Gastrocnemius medialis (tissue), 4 donors: Measurements from ENCODE around the gene ZNF285. TPM values are rescaled to one million over a fixed set of nuclear protein-coding genes. Genes with fewer than 3 reads are reported as not detected.

ENCODE experiments used
- ATAC-seq, 2 donors: fragments of 150-250 bp; one replicate each; pipeline ENCODE4 v1.9.1; 2016
- DNase-seq, 2 donors: peaks; one replicate each; pipeline ENCODE4 v3.0.0-alpha.2; 2019
- H3K27ac ChIP-seq, 4 donors: fragments of 200-600 bp; sonication (generic); 1 replicate in 1 of 4; 2 replicates in 3 of 4; pipeline ENCODE4 v1.5.1; 2016 to 2018; ENCODE audit warnings: mild to moderate bottlenecking in 2 of 4, moderate library complexity in 1 of 4
- H3K27me3 ChIP-seq, 3 donors: fragments of 200-600 bp; sonication (generic) in 2 of 3; 1 replicate in 1 of 3; 2 replicates in 2 of 3; pipeline versions ENCODE4 v1.5.1 to v1.6.0; 2016 to 2019; ENCODE audit warnings: mild to moderate bottlenecking in 1 of 3, moderate library complexity in 1 of 3
- H3K36me3 ChIP-seq, 2 donors: fragments of 200-600 bp; sonication (generic) in 1 of 2; one replicate each; pipeline ENCODE4 v1.5.1; 2017 to 2018
- H3K4me1 ChIP-seq, 2 donors: fragments of 200-600 bp; sonication (generic) in 1 of 2; one replicate each; pipeline ENCODE4 v1.5.1; 2016 to 2017; ENCODE audit warnings: mild to moderate bottlenecking in 2 of 2
- H3K4me3 ChIP-seq, 4 donors: fragments of 200-600 bp; sonication (generic) in 3 of 4; 1 replicate in 1 of 4; 2 replicates in 3 of 4; pipeline ENCODE4 v1.5.1; 2016 to 2019; ENCODE audit warnings: mild to moderate bottlenecking in 2 of 4
- H3K9me3 ChIP-seq, 3 donors: fragments of 200-600 bp; sonication (generic) in 2 of 3; 1 replicate in 1 of 3; 2 replicates in 2 of 3; pipeline ENCODE4 v1.5.1; 2016 to 2019
- POLR2A ChIP-seq, 2 donors: fragments of 450-650 bp; IDR thresholded peaks; one replicate each; pipeline ENCODE4 v1.6.1; 2017; ENCODE audit warnings: antibody characterized with exemption in 2 of 2, mild to moderate bottlenecking in 2 of 2, moderate library complexity in 2 of 2
- in situ Hi-C, 4 donors: fragments of 200-750 bp; cut with MboI; loops; one replicate each; pipeline versions ENCODE4 v1.15.0 to v1.8.0; 2017; ENCODE audit warnings: low sequenced_read_pairs in 4 of 4
- intact Hi-C: fragments of 100-400 bp; cut with DNase I; formaldehyde crosslinking; loops from one replicate; pipeline ENCODE4 v1.15.1; 2023; ENCODE audit warnings: low total_unique reads
- total RNA-seq, 4 donors: library from RNA; depleted of rRNA; stranded (reverse); fragments of >200 nt; gene quantifications; one replicate each; pipeline versions ENCODE4 v1.1.0 to v1.2.3, GENCODE V29; 2016
- TF ChIP-seq, protein P1 (sequence below), 5 experiments: fragments of 450-650 bp in 3 of 5; fragments of 200-600 bp in 2 of 5; sonication (generic) in 2 of 5; IDR thresholded peaks in 4 of 5; conservative IDR thresholded peaks in 1 of 5; 1 replicate in 4 of 5; 2 replicates in 1 of 5; pipeline ENCODE4 v1.5.1; 2016 to 2019; ENCODE audit warnings: antibody characterized with exemption in 5 of 5, mild to moderate bottlenecking in 3 of 5, moderate library complexity in 3 of 5

Gene ZNF285
- total RNA-seq, 4 donors from 2014 or later = 0.61 to 1.0 (median 0.69) TPM

DNA sequence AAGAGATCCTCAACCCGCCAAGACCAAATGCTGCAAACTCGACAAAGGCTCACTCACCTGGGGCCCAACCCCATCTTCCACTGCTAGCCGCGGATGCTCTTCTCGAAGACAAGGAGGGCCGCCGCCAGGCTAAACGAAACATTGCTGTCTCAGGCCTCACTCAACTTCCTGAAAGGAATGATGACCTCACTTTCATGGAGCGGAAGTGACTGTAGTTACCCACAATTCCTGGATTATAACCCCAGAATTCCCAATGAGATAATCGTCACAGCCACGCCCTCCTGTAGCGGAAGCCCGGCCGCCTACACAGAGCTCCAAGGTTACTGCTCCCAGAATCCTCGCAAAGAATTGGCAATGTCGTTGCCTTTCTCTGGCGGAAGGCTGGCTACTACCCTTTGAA lies 34.4 kb downstream of the ZNF285 start:
- DNase-seq = no peak
- no peak for TF ChIP-seq POLR2A (IDR thresholded peaks at IDR 0.05)
- TF ChIP-seq, protein P1, sequence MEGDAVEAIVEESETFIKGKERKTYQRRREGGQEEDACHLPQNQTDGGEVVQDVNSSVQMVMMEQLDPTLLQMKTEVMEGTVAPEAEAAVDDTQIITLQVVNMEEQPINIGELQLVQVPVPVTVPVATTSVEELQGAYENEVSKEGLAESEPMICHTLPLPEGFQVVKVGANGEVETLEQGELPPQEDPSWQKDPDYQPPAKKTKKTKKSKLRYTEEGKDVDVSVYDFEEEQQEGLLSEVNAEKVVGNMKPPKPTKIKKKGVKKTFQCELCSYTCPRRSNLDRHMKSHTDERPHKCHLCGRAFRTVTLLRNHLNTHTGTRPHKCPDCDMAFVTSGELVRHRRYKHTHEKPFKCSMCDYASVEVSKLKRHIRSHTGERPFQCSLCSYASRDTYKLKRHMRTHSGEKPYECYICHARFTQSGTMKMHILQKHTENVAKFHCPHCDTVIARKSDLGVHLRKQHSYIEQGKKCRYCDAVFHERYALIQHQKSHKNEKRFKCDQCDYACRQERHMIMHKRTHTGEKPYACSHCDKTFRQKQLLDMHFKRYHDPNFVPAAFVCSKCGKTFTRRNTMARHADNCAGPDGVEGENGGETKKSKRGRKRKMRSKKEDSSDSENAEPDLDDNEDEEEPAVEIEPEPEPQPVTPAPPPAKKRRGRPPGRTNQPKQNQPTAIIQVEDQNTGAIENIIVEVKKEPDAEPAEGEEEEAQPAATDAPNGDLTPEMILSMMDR (IDR thresholded peaks at IDR 0.05 in 4 of 5, conservative IDR thresholded peaks at IDR 0.05 in 1 of 5) = no peak
- Histone ChIP-seq H3K27me3 (no peaks in the 10 kb centered on the region), H3K9me3 (no peaks in the 10 kb centered on the region), H3K4me3 (no peak overlapping the region), H3K36me3 (no peaks in the 10 kb centered on the region), H3K4me1 (no peaks in the 10 kb centered on the region), H3K27ac (no peak overlapping the region)
- intact Hi-C loops = no loop called here
- ATAC-seq = no peak
- in situ Hi-C loops = no loop called here

DNA sequence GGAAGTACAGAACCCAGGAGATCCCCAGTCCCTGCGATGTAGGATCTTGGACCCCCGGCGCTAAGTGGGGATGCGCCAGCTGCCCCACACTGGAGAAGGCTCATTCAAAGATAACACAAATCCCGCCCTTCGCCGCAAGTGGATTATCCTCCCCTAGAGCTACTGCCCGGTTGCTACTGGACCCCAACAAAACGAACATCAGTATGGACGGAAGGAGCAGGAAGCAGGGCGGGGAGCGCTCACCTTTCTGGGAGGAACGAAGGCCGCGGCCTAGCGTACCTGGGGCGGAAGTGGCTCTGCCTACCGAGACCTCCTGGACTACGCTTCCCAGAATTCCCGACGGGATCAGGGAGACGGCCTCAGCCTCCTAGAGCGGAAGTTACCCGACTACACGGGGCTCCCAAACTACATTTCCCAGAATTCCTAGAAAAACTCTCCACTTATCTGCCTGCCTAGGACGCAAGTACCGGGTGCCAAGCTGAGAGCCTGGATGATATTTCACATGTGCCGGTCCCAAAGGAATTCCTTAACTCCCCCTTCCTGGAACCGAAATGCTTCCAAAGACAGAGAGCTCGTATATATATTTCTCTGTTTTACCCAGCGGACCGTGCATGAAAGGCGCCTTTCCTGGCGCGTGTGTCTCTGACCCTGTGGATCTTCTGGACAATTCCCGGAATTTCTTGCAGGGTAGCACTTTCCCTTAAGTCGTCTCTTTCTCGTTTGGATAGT lies 44.9 kb downstream of the ZNF285 start, which contains the start of gene ZNF112:
Gene ZNF112, minus strand, starts transcription at position 298 of the 729 bp plus-strand sequence. CDS start 16,141 bp downstream, outside the sequence.
- H3K4me3 ChIP-seq = peak within 1 kb of the TSS; percentile 51 to 74 (median 65)
- DNase-seq = peak; percentile 85 to 88
- H3K4me1 ChIP-seq = peaks cover 8 to 9% of the 10 kb centered on the region in 2 donors
- intact Hi-C loops = loop anchor here (1.0 to 10.0 kb wide), 8 partner anchors 45 to 529 kb away; partner anchors contain the start of genes ZNF155, ZNF223, ZNF225 and ZNF227
- H3K27ac ChIP-seq = peak within 1 kb of the TSS; percentile 46 to 68 (median 58)
- TF ChIP-seq, protein P1 (IDR thresholded peaks at IDR 0.05 in 4 of 5, conservative IDR thresholded peaks at IDR 0.05 in 1 of 5) = no peak
- no peak for TF ChIP-seq POLR2A (IDR thresholded peaks at IDR 0.05)
- H3K27me3 ChIP-seq = no peaks in the 10 kb centered on the region
- in situ Hi-C loops = loop anchor here in 1 of 4 donors (5.0 kb wide), 1 partner anchor 44 kb away; no protein-coding TSS in a partner anchor
- peaks cover 0 to 2% of the 10 kb centered on the region in 2 donors for H3K36me3 ChIP-seq
- no peaks in the 10 kb centered on the region for H3K9me3 ChIP-seq
- ATAC-seq = peak; percentile 100

DNA sequence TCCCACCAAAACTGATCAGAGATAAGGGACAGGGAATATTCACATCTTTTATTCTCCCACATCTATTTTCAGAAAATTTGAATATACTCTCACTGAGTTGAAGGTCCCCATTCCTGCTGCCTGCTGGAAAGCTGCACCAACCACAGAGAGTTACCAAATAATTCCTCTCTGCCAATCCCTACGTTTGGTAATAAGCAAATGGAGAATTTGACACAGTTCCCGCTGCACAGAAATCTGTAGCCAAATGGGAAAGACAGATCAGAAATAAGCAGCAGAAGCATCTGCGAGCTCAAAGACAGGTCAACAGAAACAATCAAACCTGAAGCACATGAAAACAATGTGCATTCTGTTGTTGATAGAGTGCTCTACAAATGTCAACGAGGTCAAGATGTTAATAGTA lies 54.9 kb downstream of the ZNF285 start:
- H3K27me3 ChIP-seq = no peaks in the 10 kb centered on the region
- peaks cover 0 to 31% (median 0%) of the 10 kb centered on the region in 3 donors for H3K9me3 ChIP-seq
- H3K4me1 ChIP-seq = no peaks in the 10 kb centered on the region
- H3K27ac ChIP-seq = no peak overlapping the region
- intact Hi-C loops (no loop called here), in situ Hi-C loops (no loop called here)
- DNase-seq (no peak), ATAC-seq (no peak)
- H3K36me3 ChIP-seq = peaks cover 0 to 36% of the 10 kb centered on the region in 2 donors
- H3K4me3 ChIP-seq = no peak overlapping the region
- TF ChIP-seq, protein P1 (IDR thresholded peaks at IDR 0.05 in 4 of 5, conservative IDR thresholded peaks at IDR 0.05 in 1 of 5) = no peak
- TF ChIP-seq POLR2A (IDR thresholded peaks at IDR 0.05) = no peak

DNA sequence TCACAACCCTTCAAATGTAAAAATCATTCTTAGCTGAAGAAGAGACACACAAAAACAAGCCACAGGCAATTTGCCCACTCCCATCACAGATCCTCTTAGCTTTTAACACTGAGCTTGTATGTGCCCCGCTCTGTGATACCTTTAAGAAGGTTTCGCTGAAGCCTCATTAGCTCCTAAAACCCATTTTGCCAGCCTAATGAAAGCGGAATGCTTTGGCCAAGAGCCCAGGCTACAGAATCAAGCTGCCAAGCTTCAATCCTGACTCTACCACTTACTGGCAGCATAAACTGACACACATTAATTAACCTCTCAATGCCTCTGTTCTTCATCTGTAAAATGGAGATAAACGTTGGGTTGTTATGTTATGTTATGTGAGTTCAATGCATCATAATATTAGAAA lies 55.4 kb downstream of the ZNF285 start:
- DNase-seq = no peak
- Histone ChIP-seq H3K4me3 (no peak overlapping the region), H3K27me3 (no peaks in the 10 kb centered on the region), H3K9me3 (peaks cover 0 to 31% (median 0%) of the 10 kb centered on the region in 3 donors), H3K27ac (no peak overlapping the region), H3K4me1 (no peaks in the 10 kb centered on the region), H3K36me3 (peaks cover 0 to 41% of the 10 kb centered on the region in 2 donors)
- ATAC-seq = no peak
- in situ Hi-C loops = no loop called here
- TF ChIP-seq, protein P1 (IDR thresholded peaks at IDR 0.05 in 4 of 5, conservative IDR thresholded peaks at IDR 0.05 in 1 of 5) = no peak
- no peak for TF ChIP-seq POLR2A (IDR thresholded peaks at IDR 0.05)
- intact Hi-C loops = no loop called here
